Stimulated activated CD8-positive, alpha-beta memory T cell treated with anti-CD3 and anti-CD28 coated beads, Interleukin-4, amount 100 ng/mL, for 1 hour (primary cell): Measurements from ENCODE around the gene NUDCD3.

Experiments used
- DNase-seq, 2 donors: peaks; one replicate each; pipeline ENCODE4 v3.0.0-alpha.2; 2020; ENCODE audit warnings: low read depth in 2 of 2, low spot score in 1 of 2

Gene NUDCD3

GRCh38 chr7:44482502-44483485 is 7.7 kb downstream of the NUDCD3 start:
- no peak for DNase-seq

DNA sequence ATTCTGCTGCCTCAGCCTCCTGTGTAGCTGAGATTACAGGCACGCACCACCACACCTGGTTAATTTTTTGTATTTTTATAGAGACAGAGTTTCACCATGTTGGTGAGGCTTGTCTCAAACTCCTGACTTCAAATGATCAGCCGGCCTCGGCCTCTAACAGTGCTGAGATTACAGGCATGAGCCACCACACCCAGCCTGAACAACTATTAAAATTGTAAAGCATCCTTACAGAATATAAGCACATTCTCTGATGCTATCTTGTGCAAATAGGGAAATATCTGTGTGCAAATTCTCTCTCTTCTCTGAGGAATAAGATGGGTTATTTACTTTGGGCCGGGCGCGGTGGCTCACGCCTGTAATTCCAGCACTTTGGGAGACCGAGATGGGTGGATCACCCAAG is 12.5 kb downstream of the NUDCD3 start:
- DNase-seq = no peak

DNA sequence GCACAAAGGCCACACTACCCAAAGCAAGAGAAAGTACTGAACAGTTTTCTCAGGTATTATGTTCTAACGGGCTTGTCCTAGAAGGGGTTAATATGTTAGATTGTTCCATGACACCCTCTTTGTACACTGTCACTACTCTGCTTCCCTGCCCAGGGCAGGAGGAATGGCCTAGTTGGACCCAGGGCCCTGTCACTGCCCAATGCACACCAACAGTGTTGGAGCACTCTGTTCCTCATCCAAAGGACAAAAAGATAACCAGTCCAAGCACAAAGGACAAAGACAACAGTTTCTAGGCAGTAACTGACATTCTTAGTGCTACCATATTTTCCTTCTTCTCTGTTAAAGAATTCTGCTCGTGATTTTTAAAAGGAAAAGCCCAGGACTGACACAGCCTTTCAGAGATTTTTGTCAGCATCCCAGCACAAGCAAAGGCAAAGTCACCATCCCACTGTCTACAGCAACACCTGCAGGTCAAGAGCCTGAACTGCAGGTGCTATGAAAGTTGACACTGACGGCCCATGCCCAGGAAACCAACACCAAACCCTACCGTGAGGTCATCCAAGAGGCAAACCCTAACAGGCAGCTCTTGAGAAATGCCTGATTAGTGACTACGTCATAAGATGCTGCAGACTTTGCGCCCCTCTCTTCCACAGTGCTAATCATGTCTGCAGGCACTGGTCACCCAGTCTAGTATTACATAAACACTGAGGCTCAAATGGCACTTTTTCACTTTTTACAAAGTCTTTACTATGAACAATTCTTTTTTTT is 13.2 kb downstream of the NUDCD3 start:
- peak; percentile 7 to 24 for DNase-seq

- DNase-seq = no peak
These were observed 14.1 kb downstream of the NUDCD3 start for GRCh38 chr7:44476313-44476712.

- DNase-seq = no peak
These were observed 17.2 kb downstream of the NUDCD3 start for GRCh38 chr7:44473295-44473694.

- no peak for DNase-seq
These were observed 17.6 kb downstream of the NUDCD3 start for GRCh38 chr7:44472843-44473242.

GRCh38 chr7:44471850-44472249 is 18.6 kb downstream of the NUDCD3 start:
- no peak for DNase-seq

DNA sequence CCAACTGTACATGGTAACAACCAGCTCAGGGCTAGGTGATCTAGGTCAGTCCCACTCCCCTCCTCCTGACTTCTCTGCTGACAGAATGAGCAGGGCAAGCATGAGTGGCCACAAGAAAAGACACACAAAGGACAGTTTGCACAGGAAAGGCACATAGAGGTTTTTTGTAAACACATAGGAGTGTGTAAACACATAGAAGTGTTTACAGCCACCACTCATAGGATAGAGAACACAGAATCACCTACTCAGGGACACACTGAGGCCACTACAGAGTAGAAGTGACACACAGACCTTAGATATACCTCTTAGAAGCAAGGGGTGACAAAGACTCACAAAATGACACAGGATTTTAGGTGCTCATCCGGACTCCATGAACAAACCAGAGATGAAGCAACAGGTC is 19.0 kb downstream of the NUDCD3 start:
- DNase-seq = no peak

- no peak for DNase-seq
These were observed 19.7 kb downstream of the NUDCD3 start for GRCh38 chr7:44470628-44471245.

- DNase-seq = no peak
These were observed 20.4 kb downstream of the NUDCD3 start for GRCh38 chr7:44470135-44470479.

- DNase-seq = no peak
These were observed 20.9 kb downstream of the NUDCD3 start for GRCh38 chr7:44469461-44470134.

- no peak for DNase-seq
These were observed 23.3 kb downstream of the NUDCD3 start for GRCh38 chr7:44467217-44467548.

GRCh38 chr7:44466300-44467216 is 23.9 kb downstream of the NUDCD3 start:
- DNase-seq = no peak

DNA sequence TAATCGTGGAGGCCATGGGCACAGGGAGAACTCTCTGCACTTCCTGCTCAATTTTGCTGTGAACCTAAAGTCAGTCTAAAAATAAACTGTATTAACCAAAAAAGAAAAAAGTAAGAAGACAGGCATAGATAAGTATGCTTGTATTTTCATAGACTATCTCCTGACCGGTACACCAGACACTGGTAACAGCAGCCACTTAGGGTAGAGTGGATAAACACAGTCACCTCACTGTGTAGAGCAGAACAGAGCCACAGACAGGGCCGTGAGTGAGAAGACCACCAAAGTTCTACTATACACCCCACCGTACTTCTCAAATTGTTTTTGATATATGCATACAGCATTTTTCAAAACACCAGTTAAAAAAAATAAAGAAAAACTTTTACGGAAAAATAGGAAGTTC is 25.0 kb downstream of the NUDCD3 start:
- DNase-seq = no peak

DNA sequence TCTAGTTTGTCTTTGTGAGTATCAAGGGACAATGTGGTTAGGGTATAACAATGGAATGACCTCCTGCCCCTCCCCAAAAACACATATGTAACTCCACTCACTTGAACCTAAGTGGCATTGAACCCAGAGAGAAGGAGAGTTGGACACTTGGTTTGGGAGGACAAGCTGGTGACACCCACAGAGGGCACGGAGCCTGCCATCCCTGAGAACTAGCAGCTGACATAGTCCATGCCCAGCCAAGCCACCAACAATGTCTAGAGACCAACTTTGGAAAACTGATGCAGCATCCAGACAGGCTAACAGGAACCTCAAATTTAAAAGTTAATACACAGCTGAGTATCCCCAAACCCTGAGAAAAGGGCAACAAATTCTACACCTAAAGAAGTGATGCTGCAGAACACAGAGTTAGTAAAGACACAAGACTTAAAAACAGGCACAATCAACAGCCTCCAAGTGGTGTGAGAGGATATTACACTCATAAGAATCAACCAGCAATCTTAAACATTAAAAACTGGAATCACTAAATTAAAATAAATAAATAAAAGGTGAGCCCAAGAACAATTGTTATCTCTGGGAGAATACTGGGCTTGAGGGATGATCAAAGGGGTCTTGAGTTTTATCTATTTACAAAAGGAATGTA is 27.2 kb downstream of the NUDCD3 start:
- no peak for DNase-seq

DNA sequence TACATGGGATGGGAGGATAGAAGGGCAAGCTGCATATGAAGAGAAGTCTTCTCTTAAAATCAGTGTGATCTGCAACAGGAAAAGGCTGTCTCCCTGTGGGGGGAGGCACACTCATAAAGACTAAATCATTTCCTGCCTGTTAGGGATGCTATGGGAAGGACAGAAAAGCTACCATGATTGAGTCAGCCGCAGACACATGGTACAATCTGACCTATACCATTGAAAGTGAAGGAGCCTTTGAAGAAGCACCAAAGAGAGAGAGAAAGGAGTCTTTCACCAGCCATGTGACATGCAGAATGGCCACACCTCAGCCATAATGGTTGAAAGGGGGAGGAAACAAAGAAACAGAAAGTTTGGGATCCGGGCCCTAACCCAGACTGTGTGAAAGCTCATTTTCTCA is 29.1 kb downstream of the NUDCD3 start:
- no peak for DNase-seq

GRCh38 chr7:44460325-44460724 is 30.1 kb downstream of the NUDCD3 start:
- peak; percentile 22 to 27 for DNase-seq

DNA sequence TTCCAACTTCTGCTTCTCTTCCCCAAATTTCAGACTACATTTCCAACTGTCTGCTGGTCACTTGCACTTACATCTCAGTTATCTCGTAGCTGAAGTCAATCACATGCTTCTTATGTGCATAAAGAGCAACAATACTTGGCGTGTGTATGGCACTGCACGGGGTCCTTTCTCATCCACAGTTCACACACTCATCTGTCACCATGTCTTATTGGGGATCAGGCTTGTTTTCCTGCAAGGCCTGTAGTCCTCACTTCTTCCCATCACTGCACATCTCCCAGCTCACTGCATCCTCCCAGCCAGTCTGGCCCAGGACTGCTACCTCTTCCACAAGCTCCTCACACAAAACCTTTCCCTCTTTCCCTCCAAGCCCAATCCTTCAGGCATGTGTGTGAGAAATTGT is 35.3 kb downstream of the NUDCD3 start:
- no peak for DNase-seq

DNA sequence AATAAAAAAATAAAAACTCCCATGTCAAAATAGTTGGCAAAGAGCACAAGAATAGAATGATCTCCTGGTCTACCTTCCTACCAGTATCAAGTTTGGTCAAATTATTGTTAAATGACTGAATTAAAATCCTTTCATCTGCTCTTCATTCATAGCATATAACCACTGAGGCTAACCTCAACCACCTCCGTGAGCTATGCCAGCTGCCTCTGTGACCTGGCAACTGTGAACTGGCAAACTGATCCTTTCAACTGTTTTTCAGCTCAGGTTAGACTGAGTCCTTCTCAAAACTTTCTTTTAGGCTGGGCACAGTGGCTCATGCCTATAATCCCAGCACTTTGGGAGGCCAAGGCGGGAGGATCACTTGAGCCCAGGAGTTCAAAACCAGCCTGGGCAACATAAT is 36.1 kb downstream of the NUDCD3 start:
- no peak for DNase-seq

GRCh38 chr7:44451123-44451522 is 39.3 kb downstream of the NUDCD3 start:
- DNase-seq = no peak
